BE2C (cell line): ENCODE measurements around the gene YAE1.

Experiments
- DNase-seq: peaks from one replicate; pipeline ENCODE4 v3.0.0-alpha.2; 2020
- H3K27me3 ChIP-seq: fragments of 250-450 bp; sonication (Bioruptor Pico); 2 replicates; pipeline ENCODE4 v1.5.1; 2020; ENCODE audit warnings: mild to moderate bottlenecking
- H3K36me3 ChIP-seq: fragments of 250-450 bp; sonication (Bioruptor Pico); 2 replicates; pipeline ENCODE4 v1.5.1; 2020; ENCODE audit warnings: mild to moderate bottlenecking
- H3K4me1 ChIP-seq: fragments of 250-450 bp; sonication (Bioruptor Pico); 2 replicates; pipeline ENCODE4 v1.5.1; 2020
- H3K4me3 ChIP-seq: 2 replicates; pipeline ENCODE4 v1.5.1; 2011; ENCODE audit warnings: low read depth, low read length
- H3K9me3 ChIP-seq: fragments of 250-450 bp; sonication (Bioruptor Pico); 2 replicates; pipeline ENCODE4 v1.5.1; 2020
- TF ChIP-seq, protein P1 (sequence below): IDR thresholded peaks from 2 replicates; pipeline ENCODE4 v1.5.1; 2012; ENCODE audit warnings: mild to moderate bottlenecking, low read depth, low read length

The YAE1 gene

DNA sequence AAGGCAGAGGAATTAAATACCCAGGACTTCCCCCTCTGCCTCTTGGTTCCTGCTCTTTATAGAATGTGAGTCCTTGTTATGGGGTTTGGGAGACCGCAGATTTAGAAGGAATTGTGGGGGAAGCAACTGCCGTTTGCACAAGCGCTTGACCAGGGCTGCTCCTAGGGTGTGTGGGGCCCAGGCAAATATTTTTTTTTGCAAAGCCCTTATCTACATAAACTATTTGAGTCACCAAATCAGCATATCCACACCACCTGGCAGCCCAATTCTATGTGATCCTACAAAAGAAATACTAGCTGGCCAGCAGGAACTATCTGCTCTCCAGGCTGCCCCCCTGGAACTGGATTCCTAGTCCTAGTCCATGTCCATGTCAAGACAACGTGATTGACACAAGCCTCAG is 33.4 kb upstream of the YAE1 start:
- Histone ChIP-seq H3K4me3 (no peak overlapping the region), H3K36me3 (no peaks in the 10 kb centered on the region), H3K27me3 (peaks cover 4% of the 10 kb centered on the region; the same call in 1 of the 2 replicates), H3K4me1 (no peaks in the 10 kb centered on the region), H3K9me3 (no peaks in the 10 kb centered on the region)
- TF ChIP-seq, protein P1, sequence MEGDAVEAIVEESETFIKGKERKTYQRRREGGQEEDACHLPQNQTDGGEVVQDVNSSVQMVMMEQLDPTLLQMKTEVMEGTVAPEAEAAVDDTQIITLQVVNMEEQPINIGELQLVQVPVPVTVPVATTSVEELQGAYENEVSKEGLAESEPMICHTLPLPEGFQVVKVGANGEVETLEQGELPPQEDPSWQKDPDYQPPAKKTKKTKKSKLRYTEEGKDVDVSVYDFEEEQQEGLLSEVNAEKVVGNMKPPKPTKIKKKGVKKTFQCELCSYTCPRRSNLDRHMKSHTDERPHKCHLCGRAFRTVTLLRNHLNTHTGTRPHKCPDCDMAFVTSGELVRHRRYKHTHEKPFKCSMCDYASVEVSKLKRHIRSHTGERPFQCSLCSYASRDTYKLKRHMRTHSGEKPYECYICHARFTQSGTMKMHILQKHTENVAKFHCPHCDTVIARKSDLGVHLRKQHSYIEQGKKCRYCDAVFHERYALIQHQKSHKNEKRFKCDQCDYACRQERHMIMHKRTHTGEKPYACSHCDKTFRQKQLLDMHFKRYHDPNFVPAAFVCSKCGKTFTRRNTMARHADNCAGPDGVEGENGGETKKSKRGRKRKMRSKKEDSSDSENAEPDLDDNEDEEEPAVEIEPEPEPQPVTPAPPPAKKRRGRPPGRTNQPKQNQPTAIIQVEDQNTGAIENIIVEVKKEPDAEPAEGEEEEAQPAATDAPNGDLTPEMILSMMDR = no peak
- DNase-seq = no peak

DNA sequence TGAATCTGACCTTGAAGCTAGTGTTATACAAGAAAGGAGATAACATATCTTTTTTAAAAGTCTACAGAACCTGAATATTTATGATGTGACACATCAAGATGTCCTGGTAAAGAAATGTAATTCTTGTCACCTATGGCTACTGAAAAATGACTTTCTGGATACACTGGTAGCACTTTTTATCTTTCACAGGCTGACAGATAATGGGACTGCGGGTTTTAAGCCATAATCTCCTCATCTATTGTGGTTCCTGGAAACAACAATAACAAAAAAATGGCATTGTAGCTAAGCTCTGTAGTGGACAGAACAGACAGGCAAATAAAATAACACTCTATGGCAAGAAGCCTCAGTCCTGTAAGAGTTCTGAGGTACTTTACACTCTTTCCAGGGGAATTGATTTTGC is 31.6 kb upstream of the YAE1 start:
- Histone ChIP-seq H3K27me3 (peaks cover 4% of the 10 kb centered on the region; the same call in 1 of the 2 replicates), H3K36me3 (no peaks in the 10 kb centered on the region), H3K9me3 (no peaks in the 10 kb centered on the region), H3K4me1 (no peaks in the 10 kb centered on the region), H3K4me3 (no peak overlapping the region)
- DNase-seq = no peak
- TF ChIP-seq, protein P1 = no peak

DNA sequence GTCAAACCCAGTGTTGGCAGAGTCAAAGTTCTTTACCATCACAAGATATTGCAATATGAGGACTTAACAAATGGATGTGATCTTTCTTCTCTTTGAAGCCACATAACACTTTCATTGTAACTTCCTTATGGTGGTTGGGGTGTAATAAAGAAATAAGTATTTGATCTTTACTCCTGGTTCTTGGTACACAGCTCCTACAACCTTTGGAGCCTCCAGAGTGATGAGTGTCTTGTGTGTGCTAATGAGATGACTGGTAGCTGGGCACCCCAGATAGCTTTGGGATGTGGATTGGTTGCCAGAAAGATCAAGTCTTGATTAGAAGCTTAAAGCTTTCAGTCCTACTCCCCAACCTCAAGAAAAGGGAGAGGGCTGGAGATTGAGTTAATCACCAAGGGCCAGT is 31.1 kb upstream of the YAE1 start:
- H3K4me1 ChIP-seq = no peaks in the 10 kb centered on the region
- TF ChIP-seq, protein P1 = no peak

DNA sequence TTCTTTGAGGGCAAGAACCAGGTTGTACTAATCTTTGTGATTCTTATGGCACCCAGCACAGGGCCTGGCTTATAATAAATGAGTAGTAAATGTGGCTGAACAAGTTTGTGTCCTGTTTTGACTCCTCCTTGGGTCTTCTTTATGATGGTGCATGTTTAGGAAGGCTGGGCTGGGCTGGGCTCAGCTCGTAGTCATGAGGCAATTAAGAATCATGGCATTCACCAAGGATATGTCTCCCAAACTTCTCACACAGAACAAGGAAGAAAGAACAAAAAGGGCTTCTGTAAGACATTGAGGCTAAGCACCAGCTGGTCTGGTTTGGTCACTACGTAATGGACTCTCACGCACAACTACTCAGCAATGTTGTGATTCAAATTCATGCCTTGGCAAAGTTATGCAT is 30.5 kb upstream of the YAE1 start:
- no peak for DNase-seq
- Histone ChIP-seq H3K36me3 (no peaks in the 10 kb centered on the region), H3K9me3 (no peaks in the 10 kb centered on the region), H3K27me3 (no peaks in the 10 kb centered on the region; the same call in 1 of the 2 replicates), H3K4me3 (no peak overlapping the region), H3K4me1 (no peaks in the 10 kb centered on the region)
- TF ChIP-seq, protein P1 = no peak

More for the DNA sequence above, 31.1 kb upstream of the YAE1 start:
- DNase-seq = no peak
- H3K9me3 ChIP-seq = no peaks in the 10 kb centered on the region
- no peak overlapping the region for H3K4me3 ChIP-seq
- no peaks in the 10 kb centered on the region for H3K36me3 ChIP-seq
- peaks cover 4% of the 10 kb centered on the region; the same call in 1 of the 2 replicates for H3K27me3 ChIP-seq

DNA sequence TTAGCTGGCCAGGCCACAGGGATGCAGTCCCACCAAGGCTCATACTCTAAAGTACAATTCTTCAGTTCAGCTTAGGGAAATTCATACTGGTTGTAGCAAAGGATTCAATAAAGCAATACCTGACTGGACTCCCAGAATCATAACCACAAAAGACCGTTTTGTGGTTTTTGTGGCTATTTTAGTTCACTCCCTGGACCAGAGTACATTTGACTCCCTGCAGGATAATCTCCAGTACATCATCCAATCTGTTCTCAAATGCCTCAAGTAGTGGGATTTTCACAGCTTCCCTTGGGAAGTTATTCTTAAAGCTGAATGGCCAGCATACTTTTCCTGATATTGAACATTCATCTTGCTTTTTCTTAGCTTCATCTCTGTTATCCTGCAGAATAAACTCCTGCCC is 29.3 kb upstream of the YAE1 start:
- TF ChIP-seq, protein P1 = no peak
- Histone ChIP-seq H3K9me3 (no peaks in the 10 kb centered on the region), H3K4me1 (no peaks in the 10 kb centered on the region), H3K36me3 (no peaks in the 10 kb centered on the region), H3K27me3 (peaks cover 6% of the 10 kb centered on the region; the same call in 1 of the 2 replicates), H3K4me3 (no peak overlapping the region)
- DNase-seq = no peak

DNA sequence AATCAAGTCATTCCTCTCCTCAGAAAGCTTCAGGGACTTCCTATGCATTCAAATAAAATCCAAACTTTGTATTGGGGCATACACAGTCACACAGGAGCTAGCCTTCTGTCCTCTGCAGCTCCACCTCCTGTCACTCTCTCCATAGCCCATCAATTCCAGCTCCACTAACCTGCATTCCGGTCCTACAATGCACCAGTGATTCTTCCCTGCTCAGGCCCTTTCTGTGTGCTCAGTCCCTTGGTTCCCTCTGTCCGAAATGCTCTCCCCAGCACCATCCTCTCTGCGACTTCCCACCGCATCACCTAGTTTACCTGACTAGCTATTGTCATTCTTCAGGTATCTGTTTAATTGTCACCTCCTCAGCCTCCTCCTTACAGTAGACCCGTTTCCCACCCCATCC is 26.4 kb upstream of the YAE1 start:
- H3K9me3 ChIP-seq = no peaks in the 10 kb centered on the region
- H3K36me3 ChIP-seq = no peaks in the 10 kb centered on the region
- H3K4me1 ChIP-seq = no peaks in the 10 kb centered on the region
- peaks cover 6% of the 10 kb centered on the region; the same call in 1 of the 2 replicates for H3K27me3 ChIP-seq
- TF ChIP-seq, protein P1 = no peak
- H3K4me3 ChIP-seq = no peak overlapping the region
- DNase-seq = no peak
